Measurements from ENCODE around the gene PTPRU.

Gene PTPRU

GRCh38 chr1:29267321-29268070 is 31.2 kb downstream of the PTPRU start:
- DNase-seq (ENCODE audit: low read depth in 2 of 2), result no peak

GRCh38 chr1:29269382-29269781 is 33.1 kb downstream of the PTPRU start:
- no peak for DNase-seq (ENCODE audit: low read depth in 2 of 2)

DNA sequence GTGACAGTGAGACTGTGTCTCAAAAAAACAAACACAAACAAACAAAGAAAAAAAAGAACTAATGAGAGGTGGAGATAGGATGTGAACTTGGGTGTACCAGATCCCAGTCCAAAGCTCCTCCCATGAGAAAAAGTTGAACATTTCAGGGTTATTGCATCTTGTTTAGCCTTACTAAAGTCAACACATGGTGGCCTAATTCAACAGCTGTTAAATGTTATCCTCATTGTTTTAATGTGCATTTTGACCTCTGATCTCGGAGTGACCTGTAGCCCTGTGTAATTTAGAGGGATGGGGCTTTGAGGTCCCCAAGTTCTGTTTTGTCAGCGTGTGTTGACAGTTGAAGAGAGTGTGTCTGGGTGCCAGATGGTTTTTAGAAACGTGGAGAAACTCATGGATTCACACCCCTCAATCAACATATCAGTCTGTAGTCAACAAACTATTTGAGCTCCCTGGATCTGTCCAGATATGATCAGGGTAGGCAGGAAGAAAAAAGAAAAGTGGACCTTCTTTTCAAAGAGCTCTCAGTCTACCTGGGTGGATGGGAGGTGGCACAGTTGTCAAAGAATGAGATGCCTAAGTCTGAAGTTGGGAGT is 34.7 kb downstream of the PTPRU start:
- no peak for DNase-seq (ENCODE audit: low read depth in 2 of 2)

DNA sequence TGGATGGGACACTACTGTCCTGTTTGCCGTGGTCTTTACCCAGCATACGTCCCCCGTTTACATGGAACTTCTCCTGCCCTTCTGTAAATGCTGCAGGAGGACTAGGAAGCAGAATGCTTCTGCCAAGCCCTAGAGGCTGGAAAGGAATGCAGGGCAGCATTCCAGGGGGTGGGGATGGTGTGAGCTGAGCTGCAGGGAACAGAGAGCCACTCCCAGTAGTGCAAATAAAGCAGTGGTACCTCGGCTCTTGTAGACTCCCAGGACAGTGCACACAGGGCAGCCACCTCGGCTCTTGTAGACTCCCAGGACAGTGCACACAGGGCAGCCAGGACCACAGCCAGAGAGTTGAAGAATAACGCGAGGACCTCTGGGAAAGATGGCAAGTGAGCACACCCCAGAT is 35.4 kb downstream of the PTPRU start:
- DNase-seq (ENCODE audit: low read depth in 2 of 2), result peak; percentile 71 to 73

DNA sequence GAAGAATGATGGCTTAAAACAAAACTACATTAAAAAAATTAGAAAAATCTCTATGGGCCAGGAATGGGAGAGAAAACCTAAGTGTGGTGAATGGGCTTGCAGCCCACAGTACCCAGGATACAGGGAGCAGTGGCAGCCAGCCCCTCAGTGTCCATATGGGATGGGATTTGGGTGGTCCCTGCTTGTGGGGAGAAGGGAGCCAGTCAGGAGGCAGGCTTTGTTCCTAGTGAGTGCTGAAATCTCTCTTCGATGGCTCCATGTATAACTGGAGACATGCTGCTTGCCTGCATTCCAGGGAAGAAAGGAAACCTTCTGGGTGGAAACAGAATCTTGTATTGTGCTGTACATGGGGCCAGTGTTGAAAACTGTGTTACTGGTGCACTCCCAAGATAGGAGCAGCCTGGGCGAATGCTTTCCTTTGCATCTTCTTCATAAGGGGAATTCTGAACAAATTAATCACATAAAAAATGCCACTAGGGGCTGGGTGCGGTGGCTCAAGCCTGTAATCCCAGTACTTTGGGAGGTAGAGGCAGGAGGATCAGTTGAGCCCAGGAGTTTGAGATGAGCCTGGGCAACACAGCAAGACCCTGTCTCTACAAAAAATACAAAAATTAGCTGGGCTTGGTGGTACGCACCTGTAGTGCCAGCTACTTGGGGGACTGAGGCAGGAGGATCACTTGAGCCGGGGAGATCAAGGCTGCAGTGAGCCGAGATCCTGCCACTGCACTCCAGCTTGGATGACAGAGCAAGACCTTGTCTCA is 36.0 kb downstream of the PTPRU start:
- no peak for DNase-seq (ENCODE audit: low read depth in 2 of 2)

DNA sequence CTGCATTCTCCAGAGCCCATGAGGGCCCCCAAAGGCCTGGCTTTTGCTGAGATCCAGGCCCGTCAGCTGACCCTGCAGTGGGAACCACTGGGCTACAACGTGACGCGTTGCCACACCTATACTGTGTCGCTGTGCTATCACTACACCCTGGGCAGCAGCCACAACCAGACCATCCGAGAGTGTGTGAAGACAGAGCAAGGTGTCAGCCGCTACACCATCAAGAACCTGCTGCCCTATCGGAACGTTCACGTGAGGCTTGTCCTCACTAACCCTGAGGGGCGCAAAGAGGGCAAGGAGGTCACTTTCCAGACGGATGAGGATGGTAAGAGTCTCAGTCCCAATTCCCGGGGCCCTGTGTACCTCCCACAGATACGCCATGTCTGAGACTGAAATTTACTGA is 39.1 kb downstream of the PTPRU start:
- no peak for DNase-seq (ENCODE audit: low read depth in 2 of 2)

GRCh38 chr1:29278124-29278523 is 41.8 kb downstream of the PTPRU start:
- DNase-seq (ENCODE audit: low read depth in 2 of 2), result no peak

DNA sequence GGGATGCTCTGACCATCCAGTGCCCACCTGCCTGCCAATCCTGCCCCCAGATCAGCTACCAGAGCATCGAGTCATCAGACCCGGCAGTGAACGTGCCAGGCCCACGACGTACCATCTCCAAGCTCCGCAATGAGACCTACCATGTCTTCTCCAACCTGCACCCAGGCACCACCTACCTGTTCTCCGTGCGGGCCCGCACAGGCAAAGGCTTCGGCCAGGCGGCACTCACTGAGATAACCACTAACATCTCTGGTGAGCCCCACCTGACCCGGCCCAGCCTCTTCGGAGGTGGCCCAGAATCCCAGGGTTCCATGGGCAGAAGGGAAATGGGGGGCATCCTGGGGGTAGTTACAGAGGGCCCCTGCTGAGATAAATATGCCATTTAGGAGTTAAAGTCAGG is 43.1 kb downstream of the PTPRU start:
- DNase-seq (ENCODE audit: low read depth in 2 of 2), result no peak

- no peak for DNase-seq (ENCODE audit: low read depth in 2 of 2)
Measured at GRCh38 chr1:29279951-29280391, 43.6 kb downstream of the PTPRU start.

DNA sequence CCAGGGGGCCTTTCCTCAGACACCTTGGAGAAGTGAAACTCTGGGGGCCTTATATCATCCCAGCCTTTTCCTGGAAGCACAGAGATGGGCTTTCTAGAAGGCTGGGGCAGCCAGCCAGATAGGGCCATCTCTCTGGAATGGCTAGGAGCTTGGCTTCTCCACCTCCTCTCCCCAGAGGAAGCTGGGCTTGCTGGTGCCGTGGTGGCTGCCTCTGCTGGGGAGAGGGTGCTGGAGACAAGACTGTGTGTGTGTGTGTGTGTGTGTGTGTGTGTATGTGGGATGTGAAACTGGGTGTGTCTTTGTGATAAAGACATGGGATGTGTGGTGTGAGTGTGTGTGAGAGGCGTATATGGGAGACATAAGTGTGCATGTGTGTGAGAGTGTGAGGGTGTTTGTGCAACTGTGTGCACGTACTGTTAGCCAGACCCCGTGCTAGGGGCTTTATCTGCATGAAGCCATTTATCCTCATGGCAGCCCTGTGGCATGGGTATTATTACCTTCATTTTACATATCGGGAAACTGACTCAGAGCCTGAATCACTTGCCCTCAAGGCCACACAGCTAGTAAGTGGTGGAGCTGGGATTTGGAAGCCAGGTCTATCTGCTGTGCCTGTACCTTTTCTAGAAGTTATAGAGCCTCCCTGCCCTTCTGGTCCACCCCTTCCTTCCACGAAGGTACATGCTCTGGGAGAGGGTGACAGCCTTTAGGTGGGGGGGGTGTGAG is 44.2 kb downstream of the PTPRU start:
- no peak for DNase-seq (ENCODE audit: low read depth in 2 of 2)

- DNase-seq (ENCODE audit: low read depth in 2 of 2), result no peak
Measured at GRCh38 chr1:29281571-29281970, 45.2 kb downstream of the PTPRU start.

GRCh38 chr1:29282135-29282923 is 46.0 kb downstream of the PTPRU start:
- no peak for DNase-seq (ENCODE audit: low read depth in 2 of 2)

DNA sequence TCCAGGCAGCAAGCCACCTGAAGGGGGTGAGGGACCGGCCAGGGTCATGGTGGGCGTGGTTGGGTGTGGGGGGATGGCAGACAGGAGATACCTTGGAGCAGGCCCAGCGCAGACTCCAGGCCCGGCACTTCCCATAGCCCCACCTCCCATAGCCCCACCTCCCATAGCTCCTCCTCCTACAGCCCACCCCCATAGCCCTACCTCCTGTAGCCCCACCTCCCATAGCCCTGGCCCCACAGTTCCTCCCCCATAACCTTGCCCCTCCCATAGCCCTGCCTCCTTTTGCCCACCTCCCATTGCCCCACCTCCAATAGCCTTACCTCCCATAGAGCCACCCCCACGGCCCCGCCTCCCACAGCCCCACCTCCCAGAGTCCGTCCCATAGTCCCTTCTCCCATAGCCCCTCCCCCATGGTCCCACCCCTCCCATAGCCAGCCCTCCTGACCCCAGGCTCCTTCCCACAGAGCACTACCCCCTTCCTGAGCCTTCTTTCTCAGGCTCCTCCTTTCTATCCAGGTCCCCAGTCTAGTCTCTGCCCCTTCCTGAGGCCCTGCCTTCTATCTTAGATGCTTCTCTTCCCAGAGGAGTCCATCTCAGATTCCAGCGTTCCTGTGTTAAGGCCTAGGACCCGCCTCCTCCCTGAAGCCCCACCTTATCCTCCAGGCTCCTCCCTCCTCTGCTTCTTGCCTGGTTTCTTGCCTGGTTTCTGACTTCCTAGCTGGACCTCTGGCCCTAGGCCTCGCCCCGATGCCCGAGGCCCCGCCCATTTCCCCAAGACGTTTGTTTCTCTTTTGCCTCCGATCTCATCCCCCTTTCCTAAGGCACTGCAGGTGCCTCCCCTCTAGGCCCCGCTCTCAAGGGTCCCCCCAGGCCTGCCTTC is 46.8 kb downstream of the PTPRU start:
- DNase-seq (ENCODE audit: low read depth in 2 of 2), result peak; percentile 56 to 57

DNA sequence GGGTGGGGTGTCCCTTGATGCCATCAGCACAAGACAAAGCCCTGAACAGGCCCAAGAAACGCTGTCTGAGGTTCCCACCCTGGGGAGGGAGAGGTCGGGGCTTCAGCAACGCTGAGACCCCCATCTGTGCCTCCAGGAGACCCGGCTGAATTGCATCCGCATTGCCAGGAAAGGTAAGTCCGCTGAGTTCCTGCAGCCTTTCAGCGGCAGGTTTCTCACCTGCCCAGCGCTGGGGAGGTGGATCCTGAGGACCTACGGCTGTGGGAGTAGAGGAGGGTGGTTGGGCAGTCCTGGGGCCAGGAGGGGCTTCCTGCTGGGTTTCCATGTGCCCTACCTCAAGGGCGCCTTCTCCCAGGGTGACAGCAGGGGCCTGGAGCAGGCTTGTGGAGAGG is 47.5 kb downstream of the PTPRU start:
- DNase-seq (ENCODE audit: low read depth in 2 of 2), result no peak

DNA sequence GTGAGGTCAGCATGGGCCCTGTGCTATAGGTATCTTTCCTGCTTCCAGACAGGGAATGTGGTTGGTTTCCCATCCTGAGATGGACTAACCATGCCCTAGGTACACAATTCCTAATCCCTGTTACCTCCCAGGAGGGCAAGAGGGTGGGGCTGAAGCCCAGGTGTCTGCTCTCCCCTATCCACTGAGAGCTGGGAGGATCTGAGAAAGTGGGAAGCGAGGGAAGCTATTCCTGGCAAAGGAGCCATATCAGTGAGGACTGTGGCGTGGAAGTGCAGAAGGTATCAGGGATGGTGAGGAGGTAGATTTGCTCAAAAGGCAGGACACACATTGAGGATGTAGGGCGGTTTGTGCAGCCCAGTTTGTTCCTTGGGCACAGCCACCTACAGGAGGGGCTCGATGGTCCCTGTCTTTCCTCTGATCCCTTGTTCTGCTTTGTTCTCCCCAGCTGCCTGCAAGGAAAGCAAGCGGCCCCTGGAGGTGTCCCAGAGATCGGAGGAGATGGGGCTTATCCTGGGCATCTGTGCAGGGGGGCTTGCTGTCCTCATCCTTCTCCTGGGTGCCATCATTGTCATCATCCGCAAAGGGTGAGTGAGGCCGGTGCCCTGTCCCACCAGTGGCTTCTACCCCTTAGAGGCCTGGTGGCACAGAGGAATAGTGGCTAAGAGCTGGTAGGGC is 48.1 kb downstream of the PTPRU start:
- no peak for DNase-seq (ENCODE audit: low read depth in 2 of 2)

DNA sequence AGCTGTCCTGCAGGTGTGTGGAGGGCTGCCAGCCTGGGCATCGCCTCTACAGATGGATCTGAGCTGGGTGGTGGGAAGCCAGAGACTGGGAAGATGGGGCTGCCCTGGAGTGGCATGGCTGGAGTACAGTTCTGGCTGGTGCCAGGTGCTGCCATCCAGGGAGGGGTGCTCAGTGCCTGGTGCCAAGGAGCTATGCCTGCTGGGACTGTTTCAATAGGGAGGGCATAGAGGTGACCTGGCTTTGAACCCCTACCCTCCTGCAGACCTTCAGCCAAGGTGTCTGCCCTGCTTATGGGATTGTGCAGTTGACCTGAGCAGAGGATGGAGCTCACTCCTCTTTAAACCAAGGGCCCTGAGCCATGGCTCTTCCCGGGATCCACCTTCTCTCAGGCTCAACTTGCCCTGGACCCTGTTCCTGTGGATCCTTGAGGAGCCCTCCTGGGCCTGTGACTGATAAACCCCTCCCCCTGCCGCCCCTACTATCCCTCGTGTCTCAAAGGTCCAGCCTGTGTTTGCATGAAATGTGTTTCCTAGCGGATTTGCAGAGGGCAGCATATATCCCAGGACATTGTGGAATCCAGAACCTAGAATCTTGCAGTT is 48.7 kb downstream of the PTPRU start:
- DNase-seq (ENCODE audit: low read depth in 2 of 2), result no peak

DNA sequence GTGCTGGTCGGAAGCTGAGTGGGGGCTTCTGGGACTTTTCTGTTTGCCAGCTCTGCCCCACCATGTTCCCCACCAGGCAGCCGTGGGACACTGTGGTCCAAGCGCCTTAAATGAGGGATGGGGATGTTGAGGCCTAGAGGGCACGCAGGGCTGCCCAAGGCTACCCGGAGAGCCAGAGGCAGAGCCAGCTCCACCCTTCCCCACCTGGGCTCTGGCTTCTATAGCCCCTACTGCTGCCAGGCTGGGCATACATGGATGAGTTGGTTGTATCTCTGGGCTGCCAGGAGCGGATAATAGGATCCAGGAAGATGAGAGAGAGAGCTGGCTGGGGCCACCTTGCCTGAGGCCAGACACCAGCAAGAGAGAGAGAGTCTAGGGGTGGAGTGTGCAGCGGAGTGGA is 49.4 kb downstream of the PTPRU start:
- DNase-seq (ENCODE audit: low read depth in 2 of 2), result no peak

DNA sequence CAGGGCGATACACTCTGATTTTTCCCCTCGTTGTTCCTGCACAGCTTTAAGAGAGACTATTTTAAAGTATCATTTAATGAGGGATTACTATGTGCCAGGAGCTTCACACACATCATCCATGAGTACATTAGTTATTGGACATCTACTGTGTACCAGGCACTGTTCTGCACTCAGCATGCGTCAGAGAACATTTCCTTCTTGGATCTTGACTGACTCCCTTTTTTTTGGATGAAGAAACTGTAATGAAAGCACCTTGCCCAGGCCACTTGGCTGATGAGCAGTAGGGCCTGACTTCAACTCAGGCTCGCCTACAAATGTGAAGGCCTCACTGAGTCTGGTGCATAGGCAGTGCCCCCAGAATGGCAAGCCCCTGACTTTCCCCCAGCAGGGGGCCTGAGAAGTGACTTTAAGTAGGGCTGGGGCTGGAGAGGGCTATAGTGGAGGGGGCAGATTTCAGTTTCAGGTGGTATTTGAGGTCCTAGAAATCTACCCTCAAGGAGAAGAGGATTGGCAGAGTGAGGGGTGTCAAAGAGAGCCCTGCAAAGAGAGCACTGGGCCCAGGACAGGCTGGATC is 50.0 kb downstream of the PTPRU start:
- no peak for DNase-seq (ENCODE audit: low read depth in 2 of 2)

GRCh38 chr1:29289493-29289892 is 53.2 kb downstream of the PTPRU start:
- DNase-seq (ENCODE audit: low read depth in 2 of 2), result no peak

Data from fibroblast of skin of left quadriceps (primary cell).